GM23338 (cell line): ENCODE data around the gene IFNA10.

Experiments used
- EZH2 ChIP-seq: fragments of 200-600 bp; sonication (generic); IDR thresholded peaks from one replicate; pipeline ENCODE4 v1.8.0; 2017; ENCODE audit warnings: antibody characterized with exemption, mild to moderate bottlenecking, low read depth; ENCODE audit not compliant: unreplicated experiment
- EZH2phosphoT487 ChIP-seq: fragments of 200-600 bp; sonication (generic); IDR thresholded peaks from one replicate; pipeline ENCODE4 v1.8.1; 2018; ENCODE audit warnings: antibody characterized with exemption; ENCODE audit not compliant: unreplicated experiment
- NANOG ChIP-seq: IDR thresholded peaks from 2 replicates; pipeline ENCODE4 v1.6.1; 2016; ENCODE audit warnings: antibody characterized with exemption, borderline replicate concordance
- POLR2AphosphoS5 ChIP-seq: IDR thresholded peaks from 2 replicates; pipeline ENCODE4 v1.6.1; 2016; ENCODE audit warnings: antibody characterized with exemption, low read depth
- REST ChIP-seq: IDR thresholded peaks from one replicate; pipeline ENCODE4 v1.6.1; 2018; ENCODE audit warnings: antibody characterized with exemption; ENCODE audit not compliant: unreplicated experiment
- STAT1 ChIP-seq: IDR thresholded peaks from one replicate; pipeline ENCODE4 v1.6.1; 2016; ENCODE audit warnings: antibody characterized with exemption; ENCODE audit not compliant: unreplicated experiment
- TF ChIP-seq, protein P1 (sequence below), 2 experiments: fragments of 200-600 bp in 1 of 2; sonication (generic) in 1 of 2; conservative IDR thresholded peaks; 2 replicates each; pipeline versions ENCODE4 v1.5.1 to v1.6.1; 2016 to 2017; ENCODE audit warnings: antibody characterized with exemption in 2 of 2, low read depth in 2 of 2, mild to moderate bottlenecking in 2 of 2, moderate library complexity in 1 of 2

- TF ChIP-seq EZH2 (no peak), STAT1 (no peak), REST (no peak), NANOG (no peak), EZH2phosphoT487 (no peak), POLR2AphosphoS5 (no peak)
- TF ChIP-seq, protein P1, sequence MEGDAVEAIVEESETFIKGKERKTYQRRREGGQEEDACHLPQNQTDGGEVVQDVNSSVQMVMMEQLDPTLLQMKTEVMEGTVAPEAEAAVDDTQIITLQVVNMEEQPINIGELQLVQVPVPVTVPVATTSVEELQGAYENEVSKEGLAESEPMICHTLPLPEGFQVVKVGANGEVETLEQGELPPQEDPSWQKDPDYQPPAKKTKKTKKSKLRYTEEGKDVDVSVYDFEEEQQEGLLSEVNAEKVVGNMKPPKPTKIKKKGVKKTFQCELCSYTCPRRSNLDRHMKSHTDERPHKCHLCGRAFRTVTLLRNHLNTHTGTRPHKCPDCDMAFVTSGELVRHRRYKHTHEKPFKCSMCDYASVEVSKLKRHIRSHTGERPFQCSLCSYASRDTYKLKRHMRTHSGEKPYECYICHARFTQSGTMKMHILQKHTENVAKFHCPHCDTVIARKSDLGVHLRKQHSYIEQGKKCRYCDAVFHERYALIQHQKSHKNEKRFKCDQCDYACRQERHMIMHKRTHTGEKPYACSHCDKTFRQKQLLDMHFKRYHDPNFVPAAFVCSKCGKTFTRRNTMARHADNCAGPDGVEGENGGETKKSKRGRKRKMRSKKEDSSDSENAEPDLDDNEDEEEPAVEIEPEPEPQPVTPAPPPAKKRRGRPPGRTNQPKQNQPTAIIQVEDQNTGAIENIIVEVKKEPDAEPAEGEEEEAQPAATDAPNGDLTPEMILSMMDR (conservative IDR thresholded peaks at IDR 0.05; ENCODE audit: low read depth in 2 of 2): no peak
Measured at GRCh38 chr9:21171351-21171750, 35.6 kb downstream of the IFNA10 start.
